Fibroblast of pulmonary artery (primary cell): ENCODE measurements around the gene HLA-A.
A peak's percentile ranks its signal among the peaks of the same experiment; 100 is the strongest.

Source experiments
- DNase-seq: peaks from one replicate; pipeline ENCODE4 v3.0.0-alpha.2; 2010; ENCODE audit warnings: low read depth
- H3K4me3 ChIP-seq: replicated peaks from 2 replicates; pipeline ENCODE4 v1.5.1; 2011; ENCODE audit warnings: low read depth, mild to moderate bottlenecking, control low read depth, low read length, moderate library complexity
- TF ChIP-seq, protein P1 (sequence below): IDR thresholded peaks from 2 replicates; pipeline ENCODE4 v1.5.1; 2011; ENCODE audit warnings: mild to moderate bottlenecking, control low read depth, low read length, inconsistent platforms; ENCODE audit errors: missing control alignments

The HLA-A gene

GRCh38 chr6:29943053-29943966, 978 bp downstream of the HLA-A start:
- H3K4me3 ChIP-seq: peak overlapping the region; percentile 84
- DNase-seq: no peak
- TF ChIP-seq, protein P1, sequence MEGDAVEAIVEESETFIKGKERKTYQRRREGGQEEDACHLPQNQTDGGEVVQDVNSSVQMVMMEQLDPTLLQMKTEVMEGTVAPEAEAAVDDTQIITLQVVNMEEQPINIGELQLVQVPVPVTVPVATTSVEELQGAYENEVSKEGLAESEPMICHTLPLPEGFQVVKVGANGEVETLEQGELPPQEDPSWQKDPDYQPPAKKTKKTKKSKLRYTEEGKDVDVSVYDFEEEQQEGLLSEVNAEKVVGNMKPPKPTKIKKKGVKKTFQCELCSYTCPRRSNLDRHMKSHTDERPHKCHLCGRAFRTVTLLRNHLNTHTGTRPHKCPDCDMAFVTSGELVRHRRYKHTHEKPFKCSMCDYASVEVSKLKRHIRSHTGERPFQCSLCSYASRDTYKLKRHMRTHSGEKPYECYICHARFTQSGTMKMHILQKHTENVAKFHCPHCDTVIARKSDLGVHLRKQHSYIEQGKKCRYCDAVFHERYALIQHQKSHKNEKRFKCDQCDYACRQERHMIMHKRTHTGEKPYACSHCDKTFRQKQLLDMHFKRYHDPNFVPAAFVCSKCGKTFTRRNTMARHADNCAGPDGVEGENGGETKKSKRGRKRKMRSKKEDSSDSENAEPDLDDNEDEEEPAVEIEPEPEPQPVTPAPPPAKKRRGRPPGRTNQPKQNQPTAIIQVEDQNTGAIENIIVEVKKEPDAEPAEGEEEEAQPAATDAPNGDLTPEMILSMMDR: no peak

DNA sequence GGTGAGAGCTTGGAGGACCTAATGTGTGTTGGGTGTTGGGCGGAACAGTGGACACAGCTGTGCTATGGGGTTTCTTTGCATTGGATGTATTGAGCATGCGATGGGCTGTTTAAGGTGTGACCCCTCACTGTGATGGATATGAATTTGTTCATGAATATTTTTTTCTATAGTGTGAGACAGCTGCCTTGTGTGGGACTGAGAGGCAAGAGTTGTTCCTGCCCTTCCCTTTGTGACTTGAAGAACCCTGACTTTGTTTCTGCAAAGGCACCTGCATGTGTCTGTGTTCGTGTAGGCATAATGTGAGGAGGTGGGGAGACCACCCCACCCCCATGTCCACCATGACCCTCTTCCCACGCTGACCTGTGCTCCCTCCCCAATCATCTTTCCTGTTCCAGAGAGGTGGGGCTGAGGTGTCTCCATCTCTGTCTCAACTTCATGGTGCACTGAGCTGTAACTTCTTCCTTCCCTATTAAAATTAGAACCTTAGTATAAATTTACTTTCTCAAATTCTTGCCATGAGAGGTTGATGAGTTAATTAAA, 3.0 kb downstream of the HLA-A start:
- H3K4me3 ChIP-seq: no peak overlapping the region
- DNase-seq: no peak
- TF ChIP-seq, protein P1: no peak

- TF ChIP-seq, protein P1: no peak
- no peak overlapping the region for H3K4me3 ChIP-seq
- DNase-seq: no peak
Observed at GRCh38 chr6:29946223-29947076, 4.1 kb downstream of the HLA-A start.

DNA sequence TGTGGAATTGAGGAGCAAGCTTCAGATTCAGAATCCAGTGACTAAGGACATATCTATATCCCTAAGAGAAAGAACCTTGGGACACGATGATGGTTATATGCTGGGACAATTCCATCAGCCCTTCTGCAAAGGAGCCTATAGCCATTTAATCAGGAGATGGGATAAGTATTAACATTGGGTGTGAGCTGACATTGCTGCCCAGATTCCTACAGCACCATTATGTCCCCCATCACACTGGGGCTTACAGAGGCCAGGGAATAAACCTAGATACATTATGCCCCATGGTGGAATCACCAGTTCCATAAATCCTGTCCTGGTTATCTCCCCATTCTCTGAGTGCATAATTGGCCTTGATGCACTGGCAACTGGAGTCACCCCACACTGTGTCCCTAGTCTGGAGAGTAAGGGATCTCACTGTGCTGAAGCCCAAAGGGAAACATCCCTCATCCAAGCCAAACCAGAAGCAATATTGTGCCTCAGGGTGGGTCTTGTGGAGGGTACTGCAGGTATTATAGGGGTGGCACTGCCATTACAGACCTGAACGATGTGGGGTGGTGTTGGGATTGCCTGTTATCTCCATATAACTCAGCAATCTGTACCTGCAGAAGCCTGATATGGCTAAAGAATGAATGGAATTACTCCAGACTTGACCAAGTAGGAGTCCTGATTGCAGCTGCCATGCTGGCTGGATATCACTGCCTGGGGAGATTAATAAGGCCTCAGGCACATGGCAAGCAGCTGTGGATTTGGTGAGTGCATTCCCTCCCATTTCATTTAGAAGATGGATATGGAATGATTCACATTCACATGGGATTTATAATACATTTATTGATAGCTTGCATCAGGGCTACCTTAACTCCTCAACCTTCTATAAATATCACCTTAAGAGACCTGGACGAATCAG, 5.0 kb downstream of the HLA-A start:
- H3K4me3 ChIP-seq: no peak overlapping the region
- TF ChIP-seq, protein P1: no peak
- DNase-seq: no peak

- no peak for DNase-seq
- no peak overlapping the region for H3K4me3 ChIP-seq
- TF ChIP-seq, protein P1: no peak
Observed at GRCh38 chr6:29948277-29948676, 5.9 kb downstream of the HLA-A start.

DNA sequence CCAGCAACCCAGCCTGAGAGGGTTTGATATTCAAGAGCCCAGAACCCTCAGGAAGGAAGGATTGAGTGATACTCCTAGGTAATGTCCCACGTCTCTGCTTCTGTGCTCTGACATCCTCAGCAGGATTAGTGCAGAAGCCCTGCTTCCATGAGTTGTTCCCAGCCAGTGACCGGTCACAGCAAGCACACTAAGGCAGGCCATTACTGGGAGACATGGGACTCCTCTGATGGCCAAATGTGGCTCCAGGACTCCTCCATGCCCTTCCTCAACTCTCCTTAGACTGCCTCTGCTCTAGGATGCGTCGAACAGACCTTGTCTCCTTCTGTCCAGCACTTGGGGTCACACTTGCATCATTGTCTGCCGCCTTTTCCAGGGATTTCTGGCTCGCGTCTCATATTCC, 7.6 kb downstream of the HLA-A start:
- TF ChIP-seq, protein P1: no peak

More for the DNA sequence above, 7.6 kb downstream of the HLA-A start:
- no peak overlapping the region for H3K4me3 ChIP-seq
- no peak for DNase-seq
